SKM-1 treated with dmso at 0.1 percent for 144 hours (cell line): ENCODE data around the gene RPH3AL.

Experiments
- DNase-seq: peaks from one replicate; lab custom pipeline; 2025; ENCODE audit not compliant: unreplicated experiment; lab: John Stamatoyannopoulos, UW

The RPH3AL gene

DNA sequence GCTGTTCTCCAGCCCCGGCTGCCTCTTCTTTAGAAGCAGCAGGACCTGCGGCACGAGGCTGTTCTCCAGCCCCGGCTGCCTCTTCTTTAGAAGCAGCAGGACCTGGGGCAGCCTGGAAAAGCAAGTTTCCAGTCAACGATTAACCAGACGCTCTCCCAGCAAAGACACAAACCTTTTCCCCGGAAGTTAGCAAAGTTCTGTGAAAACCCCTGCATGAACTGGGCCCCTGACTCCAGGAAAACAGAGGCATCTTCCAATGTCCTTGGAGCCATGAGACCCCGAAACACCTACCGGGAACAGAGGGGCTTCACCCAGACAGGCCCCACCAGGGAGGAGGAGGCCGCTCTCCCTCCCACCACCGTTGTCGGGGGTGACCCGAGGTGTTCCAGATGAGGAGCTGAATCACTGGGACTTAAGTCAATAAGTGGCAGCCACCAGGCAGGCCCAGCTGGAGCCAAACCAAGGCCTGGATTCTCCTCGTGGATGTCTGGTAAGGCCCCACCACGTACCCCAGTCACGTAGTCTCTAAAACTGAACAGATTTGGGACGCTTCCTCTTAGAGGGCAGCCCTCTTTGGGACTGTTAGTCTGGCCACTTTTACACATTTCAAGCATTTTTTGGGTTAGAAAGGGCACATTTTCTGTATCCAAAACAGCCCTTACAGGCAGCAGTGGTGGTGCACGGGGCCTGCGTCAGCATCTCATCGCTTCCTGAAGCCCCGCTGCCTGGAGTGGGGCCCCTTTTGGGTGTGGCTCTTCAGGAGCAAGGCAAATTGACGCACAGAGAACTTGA is at the start of gene RPH3AL:
Gene RPH3AL, minus strand, starts transcription at position 387 of the 792 bp plus-strand sequence. CDS start 25,264 bp downstream, outside the sequence.
- no peak for DNase-seq

DNA sequence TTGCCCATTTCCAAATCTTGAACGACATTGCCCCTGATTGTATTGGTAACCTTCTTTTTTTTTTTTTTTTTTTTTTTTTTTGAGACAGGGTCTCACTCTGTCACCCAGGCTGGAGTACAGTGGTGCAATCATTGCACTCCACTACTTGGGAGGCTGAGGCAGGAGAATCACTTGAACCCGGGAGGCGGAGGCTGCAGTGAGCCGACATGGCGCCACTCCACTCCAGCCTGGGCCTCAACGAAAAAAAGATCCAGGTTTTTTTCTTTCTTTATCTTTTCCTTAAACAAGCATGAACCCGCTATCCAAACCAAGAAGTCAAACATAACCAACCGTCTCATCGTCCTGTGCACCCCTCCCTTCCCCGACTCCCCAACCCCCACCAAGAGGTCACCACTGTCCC is 47.6 kb upstream of the RPH3AL start:
- DNase-seq = no peak

GRCh38 chr17:396788-397187 is 44.2 kb upstream of the RPH3AL start:
- no peak for DNase-seq

DNA sequence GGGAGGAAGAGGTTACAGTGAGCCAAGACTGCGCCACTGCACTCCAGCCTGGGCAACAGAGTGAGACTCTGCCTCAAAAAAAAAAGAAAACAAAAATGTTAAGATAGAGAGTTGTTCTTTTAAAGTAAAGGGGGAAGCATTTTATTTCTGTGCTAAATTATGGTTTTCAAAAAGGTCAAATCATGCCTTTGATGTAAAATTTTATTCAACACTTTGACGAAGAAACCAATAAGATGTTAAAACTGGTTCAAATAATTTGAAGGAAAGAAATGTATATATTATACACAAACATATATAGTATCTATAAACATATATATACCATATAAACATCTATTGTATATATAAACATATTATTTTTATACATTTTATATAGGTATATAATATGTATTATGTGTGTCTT is 43.4 kb upstream of the RPH3AL start:
- DNase-seq = no peak

DNA sequence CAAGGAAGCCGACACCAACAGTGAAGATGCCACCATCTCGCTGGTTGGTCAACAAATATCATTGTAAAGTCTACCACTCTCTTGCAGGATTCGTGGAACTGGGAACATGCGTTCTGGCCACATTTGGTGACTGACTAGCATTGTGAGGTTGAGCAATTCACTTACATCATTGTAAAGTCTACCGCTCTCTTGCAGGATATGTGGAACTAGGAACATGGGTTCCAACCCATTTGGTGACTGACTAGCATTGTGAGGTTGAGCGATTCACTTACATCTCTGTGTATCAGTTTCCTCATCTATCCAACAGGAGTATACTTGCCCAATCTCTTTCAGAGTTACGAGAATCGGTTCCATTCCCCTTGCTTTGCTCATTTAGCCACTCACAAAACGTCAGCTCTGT is 42.6 kb upstream of the RPH3AL start:
- DNase-seq = peak; percentile 13

- no peak for DNase-seq
These were observed 42.1 kb upstream of the RPH3AL start for GRCh38 chr17:394718-395095.

- DNase-seq = no peak
These were observed 41.5 kb upstream of the RPH3AL start for GRCh38 chr17:393806-394717.

GRCh38 chr17:391850-392249 is 39.2 kb upstream of the RPH3AL start:
- DNase-seq = no peak

GRCh38 chr17:390025-390424 is 37.4 kb upstream of the RPH3AL start:
- no peak for DNase-seq

- DNase-seq = no peak
These were observed 35.5 kb upstream of the RPH3AL start for GRCh38 chr17:388087-388486.

- no peak for DNase-seq
These were observed 33.7 kb upstream of the RPH3AL start for GRCh38 chr17:386141-386876.

- DNase-seq = no peak
These were observed 33.2 kb upstream of the RPH3AL start for GRCh38 chr17:385836-386140.

GRCh38 chr17:385178-385835 is 32.7 kb upstream of the RPH3AL start:
- DNase-seq = no peak

- no peak for DNase-seq
These were observed 32.1 kb upstream of the RPH3AL start for GRCh38 chr17:384622-385177.

- no peak for DNase-seq
These were observed 31.4 kb upstream of the RPH3AL start for GRCh38 chr17:383771-384621.

DNA sequence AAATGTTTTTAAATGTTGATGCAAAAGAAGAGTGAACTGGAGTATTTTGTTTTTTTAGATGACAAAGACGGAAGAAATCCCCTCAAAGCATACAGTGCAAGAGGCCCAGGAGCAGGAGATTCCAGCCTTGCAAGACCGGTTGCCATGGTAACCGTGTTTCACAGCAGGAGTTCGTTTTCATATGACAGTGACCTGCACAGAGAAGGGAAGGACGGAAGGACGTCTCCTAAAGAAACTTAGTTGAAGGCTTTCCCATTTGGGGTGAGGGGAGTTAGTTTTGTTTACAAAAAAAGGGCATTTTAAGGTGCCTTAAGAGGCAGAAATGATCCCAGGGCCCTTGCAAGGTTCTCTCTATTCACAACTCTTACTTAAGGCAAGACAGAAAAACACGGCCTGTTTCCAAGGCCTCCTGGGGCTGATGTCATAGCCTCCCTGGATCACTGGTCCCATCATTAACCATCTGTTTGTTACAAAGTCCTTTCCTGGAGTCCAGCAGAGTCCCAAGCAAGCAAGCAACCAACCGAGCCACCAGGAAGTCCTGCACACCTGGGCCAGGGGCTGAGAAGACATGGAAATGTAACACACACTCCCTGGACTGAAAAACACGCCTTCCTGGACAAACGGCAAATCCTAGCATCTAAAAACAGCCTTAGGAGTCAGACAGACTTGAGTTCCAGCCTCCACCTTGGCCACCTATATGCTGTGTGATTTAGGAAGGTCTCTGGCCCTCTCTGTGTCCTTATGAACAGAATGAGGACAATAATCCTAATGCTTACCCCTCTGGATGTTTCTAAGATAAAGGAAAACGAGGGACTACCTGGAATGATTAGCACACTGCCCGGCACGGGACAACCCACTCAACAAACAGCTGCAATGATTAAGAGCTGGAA is 30.3 kb upstream of the RPH3AL start:
- DNase-seq = no peak

DNA sequence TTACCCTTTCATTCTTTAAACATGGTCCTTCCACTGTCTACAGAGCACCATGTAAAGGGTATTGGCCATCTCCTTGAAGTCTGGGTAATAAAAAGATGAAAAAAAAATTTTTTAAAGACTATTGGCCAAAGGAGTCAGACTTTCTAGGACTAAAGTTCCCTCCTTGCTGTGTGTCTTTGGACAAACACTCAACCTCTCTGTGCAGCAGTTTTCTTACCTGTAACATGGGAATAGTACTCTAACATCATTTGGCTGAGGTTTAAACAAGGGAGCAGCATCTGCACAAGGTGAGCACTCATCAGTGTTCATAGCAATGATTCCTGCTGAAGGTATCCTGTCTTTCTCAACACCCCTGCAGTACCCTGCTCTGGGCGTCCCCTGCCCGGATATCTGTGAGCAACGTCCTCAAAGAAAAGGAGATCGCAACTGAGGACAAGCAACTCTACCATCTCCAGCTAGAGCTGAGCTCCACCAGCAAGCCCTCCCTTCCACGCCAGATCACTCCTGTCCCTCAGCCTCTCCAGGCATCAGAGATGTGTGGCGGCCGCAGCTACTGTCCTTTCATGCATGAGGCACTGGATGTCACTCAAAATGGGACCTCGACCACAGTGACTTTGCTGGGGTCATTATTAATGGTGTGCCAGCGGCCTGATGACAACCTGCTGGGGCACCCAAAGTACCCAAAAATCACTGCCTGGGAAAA is 29.5 kb upstream of the RPH3AL start:
- DNase-seq = no peak

DNA sequence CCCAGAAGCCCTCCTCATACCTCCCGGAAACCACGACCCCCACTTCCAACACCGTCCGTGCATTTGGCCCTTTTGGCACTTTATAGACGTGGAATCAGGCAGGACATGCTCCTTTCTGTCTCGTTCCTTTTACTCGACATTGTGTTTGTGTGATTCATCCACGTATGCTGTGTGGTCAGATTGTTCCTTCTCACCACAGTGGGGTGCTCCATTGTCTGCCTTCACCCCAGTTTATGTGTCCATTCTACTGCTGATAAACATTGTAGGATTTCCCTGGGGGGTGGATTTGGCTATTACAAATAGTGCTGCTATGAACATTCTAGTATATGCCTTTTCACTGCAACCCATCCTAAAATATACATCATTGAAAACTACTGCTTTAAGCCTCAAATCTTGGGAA is 28.9 kb upstream of the RPH3AL start:
- no peak for DNase-seq
